ENCODE measurements around the gene SMYD4.
A peak's percentile ranks its signal among the peaks of the same experiment; 100 is the strongest.

SMYD4 gene

GRCh38 chr17:1867307-1867706 is 37.6 kb upstream of the SMYD4 start:
- no peak for TF ChIP-seq GABPA (IDR thresholded peaks at IDR 0.05; ENCODE audit: low read depth)
- no peak for TF ChIP-seq SPI1 (IDR thresholded peaks at IDR 0.05; ENCODE audit: borderline replicate concordance, low read depth)
- TF ChIP-seq CTCF (IDR thresholded peaks at IDR 0.05; ENCODE audit: insufficient read depth, low read length) = no peak
- TF ChIP-seq REST (IDR thresholded peaks at IDR 0.05; ENCODE audit: insufficient replicate concordance, low read depth) = no peak
- no peak for TF ChIP-seq POLR2AphosphoS5 (IDR thresholded peaks at IDR 0.05; ENCODE audit: low read depth)
- Histone ChIP-seq H3K27me3 (ENCODE audit: insufficient read depth, poor library complexity, severe bottlenecking) (no peaks in the 10 kb centered on the region), H3K4me3 (replicated peaks; ENCODE audit: insufficient read depth, low read length) (no peak overlapping the region), H3K27ac (replicated peaks) (no peak overlapping the region)
- no peak for DNase-seq (ENCODE audit: low read depth in 1 of 2, low spot score in 1 of 2)

GRCh38 chr17:1865252-1866037 is 35.7 kb upstream of the SMYD4 start:
- Histone ChIP-seq H3K4me3 (replicated peaks; ENCODE audit: insufficient read depth, low read length) (no peak overlapping the region), H3K27ac (replicated peaks) (no peak overlapping the region), H3K27me3 (ENCODE audit: insufficient read depth, poor library complexity, severe bottlenecking) (no peaks in the 10 kb centered on the region)
- TF ChIP-seq CTCF (IDR thresholded peaks at IDR 0.05; ENCODE audit: insufficient read depth, low read length) (no peak), GABPA (IDR thresholded peaks at IDR 0.05; ENCODE audit: low read depth) (no peak), POLR2AphosphoS5 (IDR thresholded peaks at IDR 0.05; ENCODE audit: low read depth) (no peak), SPI1 (IDR thresholded peaks at IDR 0.05; ENCODE audit: borderline replicate concordance, low read depth) (no peak), REST (IDR thresholded peaks at IDR 0.05; ENCODE audit: insufficient replicate concordance, low read depth) (no peak)
- DNase-seq (ENCODE audit: low read depth in 1 of 2, low spot score in 1 of 2) = peak in 1 of 2 experiments; percentile 33

- H3K4me3 ChIP-seq (replicated peaks; ENCODE audit: insufficient read depth, low read length) = no peak overlapping the region
- no peak overlapping the region for H3K27ac ChIP-seq (replicated peaks)
- TF ChIP-seq GABPA (IDR thresholded peaks at IDR 0.05; ENCODE audit: low read depth) (no peak), CTCF (IDR thresholded peaks at IDR 0.05; ENCODE audit: insufficient read depth, low read length) (no peak), SPI1 (IDR thresholded peaks at IDR 0.05; ENCODE audit: borderline replicate concordance, low read depth) (no peak), REST (IDR thresholded peaks at IDR 0.05; ENCODE audit: insufficient replicate concordance, low read depth) (no peak), POLR2AphosphoS5 (IDR thresholded peaks at IDR 0.05; ENCODE audit: low read depth) (no peak)
- no peak for DNase-seq (ENCODE audit: low read depth in 1 of 2, low spot score in 1 of 2)
- H3K27me3 ChIP-seq (ENCODE audit: insufficient read depth, poor library complexity, severe bottlenecking) = no peaks in the 10 kb centered on the region
Measured at GRCh38 chr17:1861391-1862010, 31.8 kb upstream of the SMYD4 start.
